ENCODE results near the gene CRACDL. TPM values are rescaled to one million over a fixed set of nuclear protein-coding genes. Genes with fewer than 3 reads are reported as not detected.

CRACDL gene
- total and polyA plus RNA-seq, 8 donors: 3.6 to 11.0 (median 6.0) TPM

DNA sequence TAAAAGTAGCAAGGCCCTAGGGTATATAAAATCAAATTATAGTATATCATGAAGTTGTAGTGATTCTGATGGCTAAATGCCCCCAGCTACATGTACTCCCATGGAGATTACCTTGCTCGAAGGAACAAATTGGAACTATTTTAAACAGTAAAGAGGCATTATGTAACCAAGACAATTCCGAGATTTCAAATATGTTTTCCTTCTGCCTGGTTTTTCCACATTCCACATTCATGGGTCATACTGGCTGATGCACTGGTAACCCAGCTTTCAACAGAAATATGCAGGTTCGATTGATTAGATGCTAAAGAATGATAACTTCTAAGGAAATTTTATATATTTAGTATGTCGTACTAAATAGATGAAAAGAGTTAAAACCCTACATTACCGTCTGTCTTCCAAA lies 142.8 kb downstream of the CRACDL start:
- H3K9me3 ChIP-seq: no peaks in the 10 kb centered on the region
- no peak overlapping the region for H3K4me3 ChIP-seq
- intact Hi-C loops (cut with DNase I): no loop called here
- TF ChIP-seq, protein P1, sequence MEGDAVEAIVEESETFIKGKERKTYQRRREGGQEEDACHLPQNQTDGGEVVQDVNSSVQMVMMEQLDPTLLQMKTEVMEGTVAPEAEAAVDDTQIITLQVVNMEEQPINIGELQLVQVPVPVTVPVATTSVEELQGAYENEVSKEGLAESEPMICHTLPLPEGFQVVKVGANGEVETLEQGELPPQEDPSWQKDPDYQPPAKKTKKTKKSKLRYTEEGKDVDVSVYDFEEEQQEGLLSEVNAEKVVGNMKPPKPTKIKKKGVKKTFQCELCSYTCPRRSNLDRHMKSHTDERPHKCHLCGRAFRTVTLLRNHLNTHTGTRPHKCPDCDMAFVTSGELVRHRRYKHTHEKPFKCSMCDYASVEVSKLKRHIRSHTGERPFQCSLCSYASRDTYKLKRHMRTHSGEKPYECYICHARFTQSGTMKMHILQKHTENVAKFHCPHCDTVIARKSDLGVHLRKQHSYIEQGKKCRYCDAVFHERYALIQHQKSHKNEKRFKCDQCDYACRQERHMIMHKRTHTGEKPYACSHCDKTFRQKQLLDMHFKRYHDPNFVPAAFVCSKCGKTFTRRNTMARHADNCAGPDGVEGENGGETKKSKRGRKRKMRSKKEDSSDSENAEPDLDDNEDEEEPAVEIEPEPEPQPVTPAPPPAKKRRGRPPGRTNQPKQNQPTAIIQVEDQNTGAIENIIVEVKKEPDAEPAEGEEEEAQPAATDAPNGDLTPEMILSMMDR (IDR thresholded peaks at IDR 0.05): no peak
- 60 to 63% methylated on average over 5 of the region's 5 CpGs for WGBS, 2 donors
- H3K27me3 ChIP-seq: no peaks in the 10 kb centered on the region
- peaks cover 0 to 5% (median 0%) of the 10 kb centered on the region in 3 donors for H3K36me3 ChIP-seq
- no peak for DNase-seq
- FAIRE-seq: no peak
- ATAC-seq: peak; percentile 50 to 72 (median 63)
- H3K27ac ChIP-seq: peak overlapping the region in 2 of 4 donors; percentile 39 to 42
- H3K4me1 ChIP-seq: no peaks in the 10 kb centered on the region

DNA sequence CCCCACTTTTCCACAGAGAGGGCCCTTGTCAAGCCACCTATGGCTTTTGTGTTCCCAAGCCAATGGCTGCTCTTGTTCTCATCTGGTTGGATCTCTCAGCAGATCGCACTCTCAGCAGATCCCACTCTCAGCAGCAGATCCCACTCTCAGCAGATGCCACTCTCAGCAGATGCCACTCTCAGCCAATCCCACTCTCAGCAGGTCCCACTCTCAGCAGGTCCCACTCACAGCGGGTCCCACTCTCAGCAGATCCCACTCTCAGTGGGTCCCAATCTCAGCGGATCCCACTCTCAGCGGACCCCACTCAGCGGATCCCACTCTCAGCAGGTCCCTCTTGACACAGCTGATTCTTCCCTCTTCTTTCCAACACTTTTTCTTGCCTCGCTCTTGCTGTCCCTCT lies 145.8 kb downstream of the CRACDL start:
- no peak overlapping the region for H3K27ac ChIP-seq
- ATAC-seq: no peak
- whole genome bisulfite sequencing, 2 donors: 96 to 98% methylated on average over 6 of the region's 6 CpGs
- no peaks in the 10 kb centered on the region for H3K9me3 ChIP-seq
- H3K36me3 ChIP-seq: no peaks in the 10 kb centered on the region
- intact Hi-C loops (cut with DNase I): no loop called here
- no peaks in the 10 kb centered on the region for H3K4me1 ChIP-seq
- DNase-seq: peak in 1 of 6 donors; percentile 4
- TF ChIP-seq, protein P1 (IDR thresholded peaks at IDR 0.05): no peak
- H3K27me3 ChIP-seq: no peaks in the 10 kb centered on the region
- no peak overlapping the region for H3K4me3 ChIP-seq
- FAIRE-seq: no peak

DNA sequence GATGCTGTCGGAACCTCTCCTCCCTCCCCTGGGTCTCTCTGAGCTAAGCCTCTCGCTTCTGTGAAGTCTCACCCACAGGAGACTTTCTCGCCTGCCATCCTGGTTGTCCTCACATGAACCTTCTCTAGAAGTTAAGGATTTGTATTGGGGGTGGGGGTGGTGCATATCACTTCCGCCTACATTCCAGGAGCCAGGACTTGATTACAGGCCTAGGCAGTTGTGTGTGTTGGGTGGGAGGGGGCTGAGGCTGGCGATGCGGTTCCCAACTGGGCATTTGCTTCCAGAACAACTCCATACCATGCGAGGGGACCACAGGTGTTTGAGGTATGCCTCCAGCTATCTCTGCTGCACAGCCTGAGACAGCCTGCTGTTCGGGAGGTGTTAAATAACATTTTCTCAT lies 148.3 kb downstream of the CRACDL start:
- TF ChIP-seq, protein P1 (IDR thresholded peaks at IDR 0.05): no peak
- Histone ChIP-seq H3K36me3 (no peaks in the 10 kb centered on the region), H3K4me3 (no peak overlapping the region), H3K27me3 (no peaks in the 10 kb centered on the region), H3K4me1 (no peaks in the 10 kb centered on the region), H3K27ac (no peak overlapping the region), H3K9me3 (no peaks in the 10 kb centered on the region)
- FAIRE-seq: no peak
- ATAC-seq: no peak
- intact Hi-C loops (cut with DNase I): no loop called here
- DNase-seq: no peak
- 68 to 76% methylated on average over 8 of the region's 8 CpGs for WGBS, 2 donors

DNA sequence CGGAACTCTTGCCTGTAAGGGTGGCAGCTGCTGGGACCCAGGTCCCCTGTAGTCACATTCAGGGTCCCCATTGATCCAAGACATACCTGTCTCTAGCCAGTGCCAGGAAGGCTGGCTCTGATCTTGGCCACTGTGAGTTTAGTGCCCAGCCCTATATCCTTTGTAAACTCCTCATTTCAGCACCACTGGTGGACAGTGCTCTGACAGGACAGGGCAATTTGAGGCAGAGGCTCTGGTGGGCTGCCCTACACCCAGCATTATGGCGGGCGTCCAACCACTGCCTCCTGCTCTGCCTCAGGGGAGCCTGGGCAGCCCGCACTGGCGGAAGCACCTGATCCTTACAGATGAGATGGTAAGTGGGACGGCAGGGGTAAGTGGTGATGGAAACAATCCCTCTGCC lies 149.8 kb downstream of the CRACDL start:
- H3K4me1 ChIP-seq: no peaks in the 10 kb centered on the region

DNA sequence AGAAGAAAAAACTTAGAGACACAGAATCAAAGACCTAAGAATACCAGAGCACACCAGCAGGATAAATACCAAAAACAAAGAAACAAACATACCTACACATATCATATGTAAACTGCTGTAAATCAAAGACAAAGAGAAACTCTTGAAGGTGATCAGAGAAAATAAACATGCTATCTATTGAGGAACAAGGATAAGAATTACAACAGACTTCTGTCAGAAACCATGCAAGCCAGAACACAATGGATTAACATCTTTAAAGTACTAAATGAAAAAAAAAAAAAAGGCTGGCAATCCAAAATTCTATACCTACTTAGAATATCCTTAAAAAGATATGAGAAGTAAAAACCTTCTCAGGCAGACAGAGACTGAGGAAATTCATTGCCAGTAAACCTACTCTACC lies 153.5 kb downstream of the CRACDL start:
- intact Hi-C loops (cut with DNase I): no loop called here
- FAIRE-seq (no peak), DNase-seq (no peak), ATAC-seq (no peak)
- Histone ChIP-seq H3K36me3 (no peaks in the 10 kb centered on the region), H3K27ac (no peak overlapping the region), H3K4me3 (no peak overlapping the region), H3K4me1 (no peaks in the 10 kb centered on the region), H3K27me3 (no peaks in the 10 kb centered on the region), H3K9me3 (no peaks in the 10 kb centered on the region)
- TF ChIP-seq, protein P1 (IDR thresholded peaks at IDR 0.05): no peak

More for the DNA sequence above, 149.8 kb downstream of the CRACDL start:
- Histone ChIP-seq H3K9me3 (no peaks in the 10 kb centered on the region), H3K4me3 (no peak overlapping the region), H3K27ac (no peak overlapping the region), H3K36me3 (no peaks in the 10 kb centered on the region), H3K27me3 (no peaks in the 10 kb centered on the region)
- ATAC-seq (no peak), DNase-seq (no peak), FAIRE-seq (no peak)
- TF ChIP-seq, protein P1 (IDR thresholded peaks at IDR 0.05): no peak
- intact Hi-C loops (cut with DNase I): no loop called here
- WGBS, 2 donors: 90 to 97% methylated on average over 6 of the region's 6 CpGs

Measured in pancreas (tissue), 10 donors.